LNCAP (cell line): ENCODE results near the gene GPR155.

ENCODE experiments used
- CTCF ChIP-seq: fragments of 450-650 bp; IDR thresholded peaks from 2 replicates; pipeline ENCODE4 v1.5.1; 2017; ENCODE audit warnings: mild to moderate bottlenecking

The GPR155 gene

GRCh38 chr2:174461221-174461620 is 25.6 kb downstream of the GPR155 start:
- no peak for TF ChIP-seq CTCF

- TF ChIP-seq CTCF: no peak
Measured at GRCh38 chr2:174454566-174454965, 32.3 kb downstream of the GPR155 start.

- TF ChIP-seq CTCF: no peak
Measured at GRCh38 chr2:174450021-174450816, 36.6 kb downstream of the GPR155 start.

GRCh38 chr2:174449033-174449432 is 37.8 kb downstream of the GPR155 start:
- TF ChIP-seq CTCF: no peak

- no peak for TF ChIP-seq CTCF
Measured at GRCh38 chr2:174446531-174446930, 40.3 kb downstream of the GPR155 start.

- TF ChIP-seq CTCF: no peak
Measured at GRCh38 chr2:174445248-174445647, 41.6 kb downstream of the GPR155 start.

- TF ChIP-seq CTCF: no peak
Measured at GRCh38 chr2:174444761-174445160, 42.1 kb downstream of the GPR155 start.
